H1 (cell line): ENCODE data around the gene NUB1. TPM values are rescaled to one million over a fixed set of nuclear protein-coding genes. Genes with fewer than 3 reads are reported as not detected.

Experiments used
- HDAC2 ChIP-seq, 2 experiments: fragments of 300-600 bp in 1 of 2; sonication (generic) in 1 of 2; IDR thresholded peaks; 2 replicates each; pipeline ENCODE4 v1.6.1; 2011 to 2012; ENCODE audit warnings: low read depth in 2 of 2, low read length in 2 of 2, mild to moderate bottlenecking in 2 of 2, moderate library complexity in 2 of 2, borderline replicate concordance in 1 of 2, inconsistent platforms in 1 of 2
- TAF1 ChIP-seq: IDR thresholded peaks from 2 replicates; pipeline ENCODE4 v1.6.1; 2011; ENCODE audit warnings: mild to moderate bottlenecking, low read depth, low read length
- polyA plus RNA-seq, 7 experiments: library from polyadenylated mRNA; depleted of rRNA in 3 of 7; stranded (reverse) in 5 of 7; unstranded in 2 of 7; fragments of >200 nt in 5 of 7; fragments of 200-250 nt in 2 of 7; gene quantifications; 1 replicate in 5 of 7; 2 replicates in 1 of 7; 4 replicates in 1 of 7; pipeline versions ENCODE4 v1.2.1 to v1.2.3, GENCODE V29; 2011 to 2013; ENCODE audit warnings: missing spikeins in 2 of 7, mixed read lengths in 2 of 7
- total RNA-seq: library from RNA; stranded (reverse); fragmentation: NEBNext Ultra II Directional; extraction: Animal tissue kit (Norgen Biotek cat#: 25700); gene quantifications from 2 replicates; pipeline ENCODE4 v1.2.1, GENCODE V29; 2021

Gene NUB1
- total and polyA plus RNA-seq, 2 of the 8 experiments (the other 6 are each of a cell fraction or from before 2014, with no cell fraction given): 22.1 to 43.5 TPM

GRCh38 chr7:151408839-151409666 lies 67.4 kb downstream of the NUB1 start (continued):
- no peak for TF ChIP-seq HDAC2 (IDR thresholded peaks at IDR 0.05; ENCODE audit: borderline replicate concordance in 1 of 2, low read depth in 2 of 2, low read length in 2 of 2)
- TF ChIP-seq TAF1: 0 out of 2 replicates have a peak, but pooled peaks have one; percentile 8
